Common myeloid progenitor, CD34-positive (primary cell): Measurements from ENCODE around the gene LPIN1.

Experiments used
- CTCF ChIA-PET: fragments of 350-600 bp; sonication (Branson Sonifier 250); formaldehyde crosslinking; loops from one replicate; lab custom pipeline; 2021; ENCODE audit warnings: antibody characterized with exemption; lab: Charles Lee
- POLR2A ChIA-PET: fragments of 350-600 bp; sonication (Branson Sonifier 250); formaldehyde crosslinking; loops from one replicate; lab custom pipeline; 2021; ENCODE audit warnings: antibody characterized with exemption; lab: Charles Lee
- DNase-seq, 3 donors: peaks; one replicate each; pipeline versions ENCODE4 v3.0.0 to v3.0.0-alpha.2; 2013
- H3K27ac ChIP-seq, 2 experiments: 1 replicate in 1 of 2; 2 replicates in 1 of 2; pipeline ENCODE4 v1.7.0; 2013; ENCODE audit warnings: inconsistent platforms in 2 of 2, low read length in 2 of 2, mild to moderate bottlenecking in 2 of 2, low read depth in 1 of 2, moderate library complexity in 1 of 2; ENCODE audit not compliant: severe bottlenecking in 2 of 2, insufficient read depth in 1 of 2, poor library complexity in 1 of 2
- H3K27me3 ChIP-seq, 5 experiments: replicated peaks in 2 of 5; 1 replicate in 3 of 5; 2 replicates in 2 of 5; pipeline versions ENCODE4 v1.6.1 to v1.7.0; 2013; ENCODE audit warnings: low read length in 4 of 5, mild to moderate bottlenecking in 2 of 5, moderate library complexity in 2 of 5, inconsistent platforms in 1 of 5; ENCODE audit not compliant: insufficient read depth in 5 of 5, control insufficient read depth in 4 of 5
- H3K36me3 ChIP-seq, 4 experiments: 1 replicate in 2 of 4; 2 replicates in 2 of 4; pipeline versions ENCODE4 v1.6.1 to v1.7.0; 2013; ENCODE audit warnings: low read length in 3 of 4, control low read depth in 1 of 4, mild to moderate bottlenecking in 1 of 4; ENCODE audit not compliant: control insufficient read depth in 4 of 4, insufficient read depth in 4 of 4
- H3K4me1 ChIP-seq, 4 experiments: 1 replicate in 3 of 4; 2 replicates in 1 of 4; pipeline versions ENCODE4 v1.6.1 to v1.7.1; 2013; ENCODE audit warnings: low read length in 3 of 4, mild to moderate bottlenecking in 3 of 4, control low read depth in 1 of 4, inconsistent platforms in 1 of 4, moderate library complexity in 1 of 4; ENCODE audit not compliant: control insufficient read depth in 4 of 4, insufficient read depth in 4 of 4; ENCODE audit errors: control extremely low read depth in 1 of 4
- H3K4me3 ChIP-seq, 7 experiments: 1 replicate in 4 of 7; 2 replicates in 3 of 7; pipeline versions ENCODE4 v1.5.1 to v1.7.0; 2013; ENCODE audit warnings: mild to moderate bottlenecking in 7 of 7, low read length in 6 of 7, moderate library complexity in 6 of 7, inconsistent platforms in 2 of 7, low read depth in 2 of 7, control low read depth in 1 of 7; ENCODE audit not compliant: insufficient read depth in 4 of 7, control insufficient read depth in 1 of 7; ENCODE audit errors: extremely low read depth in 1 of 7
- H3K9me3 ChIP-seq, 5 experiments: 1 replicate in 4 of 5; 2 replicates in 1 of 5; pipeline versions ENCODE4 v1.6.1 to v1.7.1; 2013; ENCODE audit warnings: low read length in 4 of 5, mild to moderate bottlenecking in 2 of 5, inconsistent platforms in 1 of 5, low read depth in 1 of 5, moderate library complexity in 1 of 5; ENCODE audit not compliant: control insufficient read depth in 4 of 5, insufficient read depth in 2 of 5; ENCODE audit errors: control extremely low read depth in 1 of 5
- WGBS: methylation state at CpG from one replicate; pipeline ENCODE4 v1.1.5; 2013; ENCODE audit not compliant: insufficient coverage; 5-methylcytosine and 5-hydroxymethylcytosine counted together

The LPIN1 gene

GRCh38 chr2:11753452-11753885, 7.0 kb downstream of the LPIN1 start:
- no peaks in the 10 kb centered on the region for H3K9me3 ChIP-seq
- H3K27ac ChIP-seq, result peak overlapping the region; percentile 91 to 93
- no peaks in the 10 kb centered on the region for H3K27me3 ChIP-seq
- ChIA-PET CTCF (interaction anchor here (1.1 to 22.6 kb wide), 15 partner anchors 10 to 63 kb away, joined by 3 to 460 read pairs (median 7); partner anchors contain the start of gene LPIN1), POLR2A (interaction anchor here (0.6 to 3.2 kb wide), 10 partner anchors 8 to 1098 kb away, joined by 3 to 27 read pairs (median 5); no protein-coding TSS in a partner anchor)
- 0% methylated on average over 4 of the region's 5 CpGs for WGBS
- peaks cover 0 to 4% (median 0%) of the 10 kb centered on the region in 4 experiments for H3K36me3 ChIP-seq
- H3K4me3 ChIP-seq, result peak overlapping the region in 5 of 7 experiments; percentile 52 to 69 (median 58)
- DNase-seq, result peak; percentile 91 to 99 (median 98)
- peaks cover 32 to 94% (median 87%) of the 10 kb centered on the region in 4 experiments for H3K4me1 ChIP-seq

- peaks cover 0 to 4% (median 0%) of the 10 kb centered on the region in 4 experiments for H3K36me3 ChIP-seq
- H3K27me3 ChIP-seq, result no peaks in the 10 kb centered on the region
- peak overlapping the region; percentile 3 to 69 (median 56) for H3K4me3 ChIP-seq
- WGBS, result 5% methylated on average over 14 of the region's 15 CpGs
- ChIA-PET CTCF (interaction anchor here (1.1 to 22.6 kb wide), 15 partner anchors 11 to 63 kb away, joined by 3 to 460 read pairs (median 7); partner anchors contain the start of gene LPIN1), POLR2A (interaction anchor here (0.6 to 3.2 kb wide), 8 partner anchors 8 to 1099 kb away, joined by 3 to 27 read pairs (median 6); no protein-coding TSS in a partner anchor)
- no peaks in the 10 kb centered on the region for H3K9me3 ChIP-seq
- peak; percentile 71 to 94 (median 91) for DNase-seq
- peaks cover 37 to 93% (median 85%) of the 10 kb centered on the region in 4 experiments for H3K4me1 ChIP-seq
- peak overlapping the region; percentile 91 to 93 for H3K27ac ChIP-seq
Observed at GRCh38 chr2:11753886-11754699, 7.7 kb downstream of the LPIN1 start.

- H3K27me3 ChIP-seq, result no peaks in the 10 kb centered on the region
- WGBS, result no CpG with 5 or more reads among the region's 2 CpGs
- H3K4me3 ChIP-seq, result peak overlapping the region in 3 of 7 experiments; percentile 9 to 69 (median 58)
- peaks cover 0 to 4% (median 0%) of the 10 kb centered on the region in 4 experiments for H3K36me3 ChIP-seq
- peak overlapping the region; percentile 91 to 93 for H3K27ac ChIP-seq
- no peaks in the 10 kb centered on the region for H3K9me3 ChIP-seq
- POLR2A ChIA-PET, result interaction anchor here (3.2 kb wide), 1 partner anchor 13 kb away, joined by 27 read pairs; no protein-coding TSS in a partner anchor
- CTCF ChIA-PET, result interaction anchor here (1.5 to 22.6 kb wide), 8 partner anchors 11 to 64 kb away, joined by 4 to 460 read pairs (median 26); partner anchors contain the start of gene LPIN1
- peaks cover 36 to 87% (median 80%) of the 10 kb centered on the region in 4 experiments for H3K4me1 ChIP-seq
- peak in 1 of 3 donors; percentile 66 for DNase-seq
Observed at GRCh38 chr2:11754700-11755015, 8.2 kb downstream of the LPIN1 start.

GRCh38 chr2:11757101-11757500, 10.7 kb downstream of the LPIN1 start:
- DNase-seq, result no peak
- H3K4me1 ChIP-seq, result peaks cover 25 to 79% (median 61%) of the 10 kb centered on the region in 4 experiments
- H3K4me3 ChIP-seq, result no peak overlapping the region
- POLR2A ChIA-PET, result interaction anchor here (2.5 kb wide), 1 partner anchor 11 kb away, joined by 9 read pairs; no protein-coding TSS in a partner anchor
- CTCF ChIA-PET, result interaction anchor here (1.1 to 7.1 kb wide), 6 partner anchors 8 to 64 kb away, joined by 3 to 80 read pairs (median 12); partner anchors contain the start of gene LPIN1
- H3K9me3 ChIP-seq, result no peaks in the 10 kb centered on the region
- WGBS, result 100% methylated on average over 1 of the region's 4 CpGs
- H3K27ac ChIP-seq, result peak overlapping the region in 1 of 2 experiments; percentile 35
- no peaks in the 10 kb centered on the region for H3K27me3 ChIP-seq
- H3K36me3 ChIP-seq, result peaks cover 0 to 4% (median 0%) of the 10 kb centered on the region in 4 experiments

GRCh38 chr2:11758187-11758586, 11.8 kb downstream of the LPIN1 start:
- no peak for DNase-seq
- peaks cover 0 to 6% (median 5%) of the 10 kb centered on the region in 4 experiments for H3K36me3 ChIP-seq
- WGBS, result no CpG with 5 or more reads among the region's 4 CpGs
- POLR2A ChIA-PET, result interaction anchor here (2.5 kb wide), 1 partner anchor 10 kb away, joined by 9 read pairs; no protein-coding TSS in a partner anchor
- CTCF ChIA-PET, result interaction anchor here (0.8 to 7.1 kb wide), 11 partner anchors 8 to 99 kb away, joined by 3 to 80 read pairs (median 4); partner anchors contain the start of gene LPIN1
- peaks cover 25 to 79% (median 60%) of the 10 kb centered on the region in 4 experiments for H3K4me1 ChIP-seq
- no peaks in the 10 kb centered on the region for H3K27me3 ChIP-seq
- peak overlapping the region in 1 of 2 experiments; percentile 57 for H3K27ac ChIP-seq
- H3K9me3 ChIP-seq, result no peaks in the 10 kb centered on the region
- no peak overlapping the region for H3K4me3 ChIP-seq

- H3K9me3 ChIP-seq, result no peaks in the 10 kb centered on the region
- CTCF ChIA-PET, result interaction anchor here (0.8 to 7.1 kb wide), 11 partner anchors 8 to 100 kb away, joined by 3 to 80 read pairs (median 4); partner anchors contain the start of gene LPIN1
- POLR2A ChIA-PET, result interaction anchor here (2.5 kb wide), 1 partner anchor 9 kb away, joined by 9 read pairs; no protein-coding TSS in a partner anchor
- WGBS, result 43% methylated on average over 4 of the region's 4 CpGs
- H3K36me3 ChIP-seq, result peaks cover 0 to 11% (median 7%) of the 10 kb centered on the region in 4 experiments
- H3K27ac ChIP-seq, result peak overlapping the region in 1 of 2 experiments; percentile 57
- peaks cover 25 to 77% (median 57%) of the 10 kb centered on the region in 4 experiments for H3K4me1 ChIP-seq
- no peaks in the 10 kb centered on the region for H3K27me3 ChIP-seq
- DNase-seq, result peak in 2 of 3 donors; percentile 55 to 69
- peak overlapping the region in 1 of 7 experiments; percentile 6 for H3K4me3 ChIP-seq
Observed at GRCh38 chr2:11758647-11759046, 12.2 kb downstream of the LPIN1 start.
